HG03354 (cell line): ENCODE measurements around the gene FOXB2.
"Not testable (repeated sequence)": the region's sequence is repeated elsewhere in the genome, so short reads cannot be mapped to it uniquely, and the experiment has no call there.

Experiments used
- ATAC-seq: cut with Tn5 transposase; IDR thresholded peaks from one replicate; pipeline ENCODE4 v1.9.1; 2021; ENCODE audit warnings: mild to moderate bottlenecking; ENCODE audit not compliant: unreplicated experiment, poor library complexity, severe bottlenecking

FOXB2 gene

GRCh38 chr9:77019236-77019925, at the start of gene FOXB2:
TSS of gene FOXB2 (plus strand) at chr9:77019655. CDS start at chr9:77019655, 0 bp downstream.
- no peak for ATAC-seq

- ATAC-seq, result no peak
Measured at GRCh38 chr9:76969716-76970115, 49.7 kb upstream of the FOXB2 start.

GRCh38 chr9:76978831-76979230, 40.6 kb upstream of the FOXB2 start:
- not testable (repeated sequence) for ATAC-seq

GRCh38 chr9:76980566-76980965, 38.9 kb upstream of the FOXB2 start:
- no peak for ATAC-seq

- no peak for ATAC-seq
Measured at GRCh38 chr9:76984486-76984885, 35.0 kb upstream of the FOXB2 start.

GRCh38 chr9:76985581-76985980, 33.9 kb upstream of the FOXB2 start:
- no peak for ATAC-seq

GRCh38 chr9:76987594-76988200, 31.8 kb upstream of the FOXB2 start:
- ATAC-seq, result no peak

- no peak for ATAC-seq
Measured at GRCh38 chr9:76988941-76989340, 30.5 kb upstream of the FOXB2 start.

- ATAC-seq, result no peak
Measured at GRCh38 chr9:76989501-76989900, 30.0 kb upstream of the FOXB2 start.

GRCh38 chr9:76996700-76997099, 22.8 kb upstream of the FOXB2 start:
- ATAC-seq, result no peak

GRCh38 chr9:76999261-76999660, 20.2 kb upstream of the FOXB2 start:
- no peak for ATAC-seq

GRCh38 chr9:77000330-77000729, 19.1 kb upstream of the FOXB2 start:
- no peak for ATAC-seq

GRCh38 chr9:77003366-77003765, 16.1 kb upstream of the FOXB2 start:
- ATAC-seq, result no peak

- no peak for ATAC-seq
Measured at GRCh38 chr9:77005216-77005615, 14.2 kb upstream of the FOXB2 start.

GRCh38 chr9:77010527-77010926, 8.9 kb upstream of the FOXB2 start:
- ATAC-seq, result no peak

- peak; percentile 76 for ATAC-seq
Measured at GRCh38 chr9:77011973-77012821, 7.3 kb upstream of the FOXB2 start.

GRCh38 chr9:77013206-77013931, 6.1 kb upstream of the FOXB2 start:
- ATAC-seq, result no peak

- ATAC-seq, result no peak
Measured at GRCh38 chr9:77013932-77014596, 5.4 kb upstream of the FOXB2 start.

- no peak for ATAC-seq
Measured at GRCh38 chr9:77014597-77015263, 4.7 kb upstream of the FOXB2 start.
